NCI-H69 (cell line): ENCODE measurements around the gene TMEM219.
"Not testable (repeated sequence)": the region's sequence is repeated elsewhere in the genome, so short reads cannot be mapped to it uniquely, and the experiment has no call there.

Source experiments
- DNase-seq: peaks from one replicate; lab custom pipeline; 2025; lab: John Stamatoyannopoulos, UW

TMEM219 gene

GRCh38 chr16:29961479-29962343 lies at the start of gene TMEM219:
TSS of gene TMEM219 (plus strand) at chr16:29962079. CDS start at chr16:29963144, 1,065 bp downstream.
- peak; percentile 96 for DNase-seq

GRCh38 chr16:29912087-29912486 lies 49.8 kb upstream of the TMEM219 start:
- DNase-seq, result peak; percentile 57

- DNase-seq, result no peak
Measured at GRCh38 chr16:29913514-29913913, 48.4 kb upstream of the TMEM219 start.

GRCh38 chr16:29915590-29916247 lies 46.2 kb upstream of the TMEM219 start:
- DNase-seq, result no peak

- DNase-seq, result no peak
Measured at GRCh38 chr16:29916979-29917378, 44.9 kb upstream of the TMEM219 start.

GRCh38 chr16:29920288-29921033 lies 41.4 kb upstream of the TMEM219 start:
- DNase-seq, result no peak

GRCh38 chr16:29921034-29921385 lies 40.9 kb upstream of the TMEM219 start:
- no peak for DNase-seq

GRCh38 chr16:29922326-29922725 lies 39.6 kb upstream of the TMEM219 start:
- DNase-seq, result no peak

GRCh38 chr16:29922986-29923501 lies 38.8 kb upstream of the TMEM219 start:
- no peak for DNase-seq

GRCh38 chr16:29925105-29925756 lies 36.6 kb upstream of the TMEM219 start:
- peak; percentile 31 for DNase-seq

GRCh38 chr16:29925781-29926710 lies 35.8 kb upstream of the TMEM219 start, which contains the start of gene KCTD13:
TSS of gene KCTD13 (minus strand) at chr16:29926226. CDS start at chr16:29926033, 193 bp downstream.
- peak; percentile 92 for DNase-seq

GRCh38 chr16:29926711-29927052 lies 35.2 kb upstream of the TMEM219 start:
- DNase-seq, result peak; percentile 72

- no peak for DNase-seq
Measured at GRCh38 chr16:29927070-29927905, 34.6 kb upstream of the TMEM219 start.

- not testable (repeated sequence) for DNase-seq
Measured at GRCh38 chr16:29931750-29932149, 30.1 kb upstream of the TMEM219 start.

- DNase-seq, result peak; percentile 63
Measured at GRCh38 chr16:29940656-29941055, 21.2 kb upstream of the TMEM219 start.

GRCh38 chr16:29943846-29944799 lies 17.8 kb upstream of the TMEM219 start:
- peak; percentile 90 for DNase-seq

- no peak for DNase-seq
Measured at GRCh38 chr16:29947897-29948296, 14.0 kb upstream of the TMEM219 start.

GRCh38 chr16:29950806-29951461 lies 10.9 kb upstream of the TMEM219 start:
- no peak for DNase-seq
